Suprapubic skin (tissue), 4 donors: Measurements from ENCODE around the gene C6orf15.

Experiments used
- CTCF ChIP-seq, 2 donors: fragments of 200-600 bp in 1 of 2; fragments of 450-650 bp in 1 of 2; sonication (generic) in 1 of 2; IDR thresholded peaks; one replicate each; pipeline ENCODE4 v1.5.1; 2016 to 2019; ENCODE audit warnings: antibody characterized with exemption in 2 of 2, mild to moderate bottlenecking in 1 of 2, moderate library complexity in 1 of 2
- EP300 ChIP-seq: sonication (generic); formaldehyde crosslinking; IDR thresholded peaks from one replicate; pipeline ENCODE4 v1.6.1; 2017; ENCODE audit warnings: antibody characterized with exemption
- POLR2A ChIP-seq, 2 donors: fragments of 450-650 bp; IDR thresholded peaks; one replicate each; pipeline ENCODE4 v1.6.1; 2017; ENCODE audit warnings: antibody characterized with exemption in 2 of 2, mild to moderate bottlenecking in 2 of 2, moderate library complexity in 2 of 2
- POLR2AphosphoS5 ChIP-seq, 3 donors: sonication (generic); formaldehyde crosslinking; IDR thresholded peaks; one replicate each; pipeline ENCODE4 v1.6.1; 2017; ENCODE audit warnings: antibody characterized with exemption in 3 of 3

- TF ChIP-seq CTCF (IDR thresholded peaks at IDR 0.05) (peak; percentile 8 to 44), EP300 (no peak), POLR2A (IDR thresholded peaks at IDR 0.05) (no peak), POLR2AphosphoS5 (IDR thresholded peaks at IDR 0.05) (no peak)
These were observed 41.6 kb downstream of the C6orf15 start for GRCh38 chr6:31070711-31071197.
